HG03575 (cell line): ENCODE results near the gene GGNBP2.

Experiments
- ATAC-seq: cut with Tn5 transposase; IDR thresholded peaks from one replicate; pipeline ENCODE4 v1.9.1; 2021; ENCODE audit not compliant: unreplicated experiment, insufficient number of reproducible peaks, low FRiP score; ENCODE audit errors: extremely low read depth

The GGNBP2 gene

GRCh38 chr17:36614933-36615332, 70.2 kb downstream of the GGNBP2 start:
- no peak for ATAC-seq

DNA sequence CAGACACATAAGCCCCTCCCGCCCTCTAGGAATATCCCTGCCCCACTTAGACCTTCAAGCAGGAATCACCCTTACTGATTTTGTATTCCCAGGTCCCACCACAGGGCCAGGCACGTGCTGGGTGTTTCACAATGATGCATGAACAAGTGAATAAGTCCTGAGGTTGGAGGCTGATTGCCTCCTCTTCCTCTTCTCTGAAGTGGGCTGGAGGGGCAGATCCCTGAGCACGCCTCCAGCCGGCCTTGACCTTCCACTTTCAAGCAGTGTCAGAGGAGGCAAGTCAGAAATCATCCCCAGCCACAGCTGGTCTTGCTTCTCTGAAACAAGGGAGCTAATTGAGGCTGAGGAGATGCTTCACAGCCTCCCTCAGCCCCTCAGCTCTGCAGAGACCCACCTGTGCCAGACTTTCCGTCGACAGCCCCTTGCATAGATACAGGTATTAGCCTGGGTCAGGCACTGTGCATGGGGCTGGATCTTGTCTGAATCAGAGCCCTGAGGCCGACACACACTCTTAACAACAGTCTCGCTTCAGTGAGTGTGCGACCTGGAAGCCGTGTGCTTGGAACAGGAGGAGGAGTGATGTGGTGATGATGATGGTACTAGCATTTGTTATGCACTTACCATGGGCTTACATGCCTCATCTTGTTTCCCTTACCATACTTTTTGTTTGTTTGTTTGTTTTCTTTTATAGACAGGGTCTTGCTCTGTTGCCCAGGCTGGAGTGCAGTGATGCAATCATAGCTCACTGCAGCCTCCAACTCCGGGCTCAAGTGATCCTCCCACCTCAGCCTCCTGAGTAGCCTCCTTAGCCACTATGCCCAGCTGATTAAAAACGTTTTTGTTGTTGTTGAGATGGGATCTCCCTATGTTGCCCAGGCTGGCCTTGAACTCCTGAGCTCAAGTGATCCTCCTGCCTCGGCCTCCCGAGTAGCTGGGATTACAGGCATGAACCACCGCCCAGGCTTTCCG, 71.6 kb downstream of the GGNBP2 start:
- ATAC-seq = no peak

GRCh38 chr17:36617773-36618172, 73.1 kb downstream of the GGNBP2 start:
- ATAC-seq = no peak

- no peak for ATAC-seq
Measured at GRCh38 chr17:36623281-36623680, 78.6 kb downstream of the GGNBP2 start.

- no peak for ATAC-seq
Measured at GRCh38 chr17:36625188-36625587, 80.5 kb downstream of the GGNBP2 start.

DNA sequence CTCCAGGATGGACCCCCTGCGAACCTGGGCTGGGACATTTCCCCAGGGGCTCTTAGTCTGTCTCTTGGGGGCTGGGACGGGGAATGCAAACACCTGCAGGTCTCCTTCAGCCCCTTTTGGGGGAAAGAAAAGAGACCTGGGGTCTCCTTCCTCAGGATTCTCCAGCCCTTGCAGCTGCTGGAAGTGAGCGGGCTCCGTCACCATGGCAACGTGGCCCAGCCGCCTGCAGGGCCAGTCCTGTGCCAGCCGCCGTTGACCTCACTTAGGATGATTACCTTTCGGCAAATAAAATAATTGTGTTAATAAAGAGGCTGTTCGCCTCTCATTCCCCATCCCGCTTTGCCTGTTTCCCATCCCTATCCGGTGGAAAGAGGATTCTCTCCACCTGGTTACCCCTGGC, 82.4 kb downstream of the GGNBP2 start:
- no peak for ATAC-seq

GRCh38 chr17:36628576-36628975, 83.9 kb downstream of the GGNBP2 start:
- ATAC-seq = no peak

DNA sequence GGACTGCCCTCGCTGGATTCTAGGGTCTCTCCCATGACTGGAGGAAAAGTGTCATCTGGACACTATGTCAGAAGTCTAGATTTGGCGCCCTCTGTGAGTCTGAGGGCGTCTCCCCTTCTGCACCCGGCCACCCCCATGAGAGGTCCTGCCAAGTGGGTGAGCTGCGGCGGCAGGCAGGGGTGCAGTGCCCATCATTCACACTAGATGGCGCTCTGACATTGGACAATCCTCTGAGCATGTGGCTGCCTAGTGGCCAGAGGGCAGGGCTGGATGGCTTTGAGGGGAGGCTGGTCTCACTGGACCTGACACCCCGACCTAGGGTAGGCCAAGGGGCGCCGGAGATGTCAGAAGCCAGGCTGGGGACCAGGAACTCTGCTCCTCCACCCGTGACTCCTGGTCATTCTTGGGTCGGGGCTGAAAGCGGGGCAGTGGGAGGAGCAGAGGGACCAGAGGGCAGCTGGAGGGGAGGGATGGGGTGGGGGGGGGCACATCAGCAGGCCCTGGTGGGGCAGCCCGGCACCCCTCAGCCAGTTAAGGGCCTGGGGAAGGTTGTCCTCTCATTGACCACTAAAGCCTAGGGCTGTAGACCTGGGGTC, 84.6 kb downstream of the GGNBP2 start:
- ATAC-seq = no peak

DNA sequence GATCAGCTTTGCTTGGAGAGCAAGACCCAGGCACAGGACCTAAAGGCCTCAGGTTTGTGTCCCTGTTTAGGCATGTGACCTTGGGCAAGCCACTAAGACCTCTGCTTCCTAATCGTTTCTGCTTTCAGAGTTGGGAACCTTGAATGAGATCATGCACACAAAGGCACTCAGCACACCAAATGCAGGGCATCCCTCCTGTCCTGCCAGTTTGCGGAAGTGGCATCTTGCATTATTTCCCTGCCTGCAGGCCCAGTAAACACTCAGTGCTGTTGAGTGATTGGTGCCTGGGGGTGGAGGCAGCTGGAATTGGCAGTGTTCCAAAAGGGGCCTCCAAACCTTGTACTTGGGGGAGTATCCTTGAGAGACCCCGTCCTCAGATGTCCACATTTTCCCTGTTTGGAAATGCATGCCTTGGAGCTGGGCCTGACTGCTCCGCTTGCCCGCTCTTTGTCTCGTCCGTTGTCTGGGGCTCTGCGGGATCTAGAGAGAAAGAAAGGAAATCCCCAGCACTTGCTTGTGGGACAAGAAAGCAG, 85.3 kb downstream of the GGNBP2 start:
- ATAC-seq = no peak

DNA sequence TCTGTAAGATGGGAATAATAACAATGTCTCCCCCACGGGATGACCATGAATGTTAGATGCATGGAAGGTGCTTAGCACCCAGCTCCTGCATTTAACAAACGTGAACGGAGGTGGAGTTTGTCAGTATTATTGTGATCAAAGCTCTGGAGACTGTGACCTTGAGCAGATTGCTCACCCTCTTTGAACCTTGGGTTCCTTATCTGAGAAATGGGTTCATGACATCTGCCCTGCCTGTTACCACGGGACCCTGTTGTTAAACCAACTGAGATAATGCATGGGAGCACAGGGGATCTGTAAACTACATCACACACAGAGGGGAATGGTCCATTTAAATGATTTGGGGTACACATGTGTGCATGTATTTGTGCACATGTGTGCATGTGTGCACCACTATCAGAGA, 86.3 kb downstream of the GGNBP2 start:
- no peak for ATAC-seq

DNA sequence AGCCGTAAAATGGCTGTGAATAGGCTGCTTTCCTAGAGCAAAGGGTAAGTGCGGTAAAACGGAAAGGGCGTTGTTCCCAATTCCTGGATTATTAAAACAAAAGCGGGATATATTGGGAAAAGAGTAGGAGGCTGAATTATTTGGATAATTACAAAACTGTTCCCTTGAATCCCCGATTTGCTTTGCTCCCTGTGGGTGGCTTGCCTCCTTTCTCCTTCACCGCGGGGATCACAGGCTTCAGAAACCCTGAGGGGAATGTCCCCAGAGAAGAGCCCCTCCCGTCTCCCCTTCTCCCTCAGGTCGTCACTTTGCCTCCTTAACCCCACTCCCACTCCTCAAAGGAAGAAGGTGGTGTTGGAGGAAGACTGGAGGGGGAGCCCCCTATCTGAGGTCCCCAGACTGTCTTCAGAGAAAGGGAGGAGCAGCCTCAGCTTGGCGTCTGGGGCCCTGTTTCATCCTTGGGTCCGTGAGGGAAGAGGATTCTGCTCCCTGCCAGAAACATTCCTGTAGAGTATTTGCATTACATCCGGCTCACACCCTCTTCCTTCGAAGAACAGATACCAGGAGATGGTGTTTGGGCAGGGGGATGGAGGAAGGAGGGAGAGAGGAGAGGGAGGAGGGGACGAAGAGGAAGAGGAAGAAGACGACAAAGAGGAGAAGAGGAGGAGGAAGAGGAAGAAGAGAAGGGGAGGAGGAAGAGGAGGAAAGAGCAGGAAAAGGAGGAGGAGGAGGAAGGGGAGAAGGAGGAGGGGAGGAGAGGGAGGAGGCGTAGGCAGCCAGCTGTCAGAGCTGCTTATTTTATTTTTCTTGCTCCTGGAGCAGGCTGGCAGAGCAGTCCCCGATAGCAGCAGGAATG, 88.4 kb downstream of the GGNBP2 start:
- ATAC-seq = no peak
